DMS53 treated with DMSO at 0.1 percent for 48 hours (cell line): ENCODE measurements around the gene RNASEH2C.
"Not testable (repeated sequence)": the region's sequence is repeated elsewhere in the genome, so short reads cannot be mapped to it uniquely, and the experiment has no call there.

Experiments used
- DNase-seq: peaks from one replicate; lab custom pipeline; 2025; ENCODE audit not compliant: unreplicated experiment; lab: John Stamatoyannopoulos, UW

The RNASEH2C gene

DNA sequence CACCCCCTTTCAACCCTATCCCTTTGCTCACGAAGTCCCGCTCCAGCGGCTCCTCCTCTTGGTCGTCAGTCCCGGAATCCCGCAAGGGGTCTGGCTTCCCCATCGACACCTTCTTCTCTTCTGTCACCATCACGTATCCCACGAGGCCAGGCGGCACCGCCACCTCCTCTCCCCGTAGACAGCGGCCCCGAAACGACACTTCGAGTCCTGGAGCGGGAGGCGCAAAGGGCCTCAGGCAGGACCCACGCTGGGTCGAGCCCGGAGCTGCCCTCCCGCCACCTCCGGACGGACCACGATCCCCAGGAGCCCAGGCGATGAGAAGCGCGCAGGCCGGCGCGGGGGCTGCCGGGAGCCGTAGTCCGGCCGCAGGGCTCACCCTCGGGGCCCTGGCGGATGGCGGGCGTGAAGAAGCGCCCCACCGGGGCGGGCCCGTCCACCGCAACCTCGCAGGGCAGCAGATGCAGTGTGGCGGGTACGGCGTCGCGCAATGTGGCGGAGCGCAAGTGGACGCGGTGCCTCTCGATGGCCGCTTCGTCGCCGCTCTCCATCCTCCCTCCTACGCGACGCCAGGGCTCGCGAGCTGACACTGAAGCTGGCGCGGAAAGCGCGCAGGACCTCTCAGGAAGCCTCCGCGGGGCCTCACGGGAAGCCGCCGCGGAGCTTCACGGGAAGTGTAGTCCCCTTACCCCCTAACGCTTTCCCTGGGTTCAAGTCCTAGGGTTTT, at the start of gene RNASEH2C:
RNASEH2C (minus strand) TSS at position 588 of the 724 bp plus-strand sequence; CDS start at position 548, 40 bp downstream.
- DNase-seq, result peak; percentile 82

- not testable (repeated sequence) for DNase-seq
Measured at GRCh38 chr11:65767806-65768205, 47.2 kb upstream of the RNASEH2C start.

DNA sequence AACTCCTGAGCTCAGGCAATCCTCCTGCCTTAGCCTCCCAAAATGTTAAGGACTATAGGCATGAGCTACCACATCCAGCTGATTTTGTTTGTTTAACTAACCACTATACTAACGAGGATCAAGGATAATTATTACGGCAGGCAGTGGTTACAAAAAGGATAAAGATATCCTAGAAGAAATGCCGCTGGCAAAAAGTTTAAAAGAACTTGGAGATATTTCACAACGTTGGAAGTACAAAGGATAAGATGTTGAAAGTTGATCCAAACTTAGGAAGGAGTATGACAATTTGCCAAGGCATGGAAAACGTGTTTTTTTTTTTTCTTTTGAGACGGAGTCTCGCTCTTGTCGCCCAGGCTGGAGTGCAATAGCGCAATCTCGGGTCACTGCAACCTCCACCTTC, 46.8 kb upstream of the RNASEH2C start:
- no peak for DNase-seq

DNA sequence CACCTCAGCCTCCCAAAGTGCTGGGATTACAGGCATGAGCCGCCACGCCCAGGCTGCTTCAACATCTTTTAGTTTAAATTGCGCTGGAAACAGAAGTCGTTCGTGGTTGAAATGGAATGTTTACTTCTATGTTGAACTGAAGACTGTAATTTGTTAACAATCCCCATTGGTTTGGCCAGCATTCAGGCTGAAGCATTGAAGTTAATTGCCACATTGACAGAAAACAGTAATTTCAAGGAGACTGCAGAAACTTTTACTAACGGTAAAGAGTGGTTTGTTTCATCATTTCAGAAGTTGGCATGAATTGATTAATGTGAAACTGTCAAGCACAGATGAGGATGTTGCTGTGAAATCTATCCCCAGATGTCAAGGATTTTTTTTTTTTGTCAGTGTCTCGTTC, 45.9 kb upstream of the RNASEH2C start:
- DNase-seq, result no peak

GRCh38 chr11:65764434-65764833, 43.8 kb upstream of the RNASEH2C start:
- DNase-seq, result peak; percentile 56

DNA sequence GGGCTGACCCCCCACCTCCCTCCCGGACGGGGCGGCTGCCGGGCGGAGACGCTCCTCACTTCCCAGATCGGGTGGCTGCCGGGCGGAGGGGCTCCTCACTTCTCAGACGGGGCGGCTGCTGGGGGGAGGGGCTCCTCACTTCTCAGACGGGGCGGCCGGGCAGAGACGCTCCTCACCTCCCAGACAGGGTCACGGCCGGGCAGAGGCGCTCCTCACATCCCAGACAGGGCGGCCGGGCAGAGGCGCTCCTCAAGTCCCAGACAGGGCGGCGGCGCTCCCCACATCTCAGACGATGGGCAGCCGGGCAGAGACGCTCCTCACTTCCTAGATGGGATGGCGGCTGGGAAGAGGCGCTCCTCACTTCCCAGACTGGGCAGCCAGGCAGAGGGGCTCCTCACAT, 42.2 kb upstream of the RNASEH2C start:
- not testable (repeated sequence) for DNase-seq

DNA sequence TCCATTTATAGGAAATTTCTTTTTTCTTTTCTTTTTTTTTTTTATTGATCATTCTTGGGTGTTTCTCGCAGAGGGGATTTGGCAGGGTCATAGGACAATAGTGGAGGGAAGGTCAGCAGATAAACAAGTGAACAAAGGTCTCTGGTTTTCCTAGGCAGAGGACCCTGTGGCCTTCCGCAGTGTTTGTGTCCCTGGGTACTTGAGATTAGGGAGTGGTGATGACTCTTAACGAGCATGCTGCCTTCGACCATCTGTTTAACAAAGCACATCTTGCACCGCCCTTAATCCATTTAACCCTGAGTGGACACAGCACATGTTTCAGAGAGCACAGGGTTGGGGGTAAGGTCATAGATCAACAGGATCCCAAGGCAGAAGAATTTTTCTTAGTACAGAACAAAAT, 41.6 kb upstream of the RNASEH2C start:
- not testable (repeated sequence) for DNase-seq

- DNase-seq, result peak; percentile 41
Measured at GRCh38 chr11:65745049-65745448, 24.5 kb upstream of the RNASEH2C start.

- DNase-seq, result no peak
Measured at GRCh38 chr11:65744699-65745042, 24.1 kb upstream of the RNASEH2C start.

DNA sequence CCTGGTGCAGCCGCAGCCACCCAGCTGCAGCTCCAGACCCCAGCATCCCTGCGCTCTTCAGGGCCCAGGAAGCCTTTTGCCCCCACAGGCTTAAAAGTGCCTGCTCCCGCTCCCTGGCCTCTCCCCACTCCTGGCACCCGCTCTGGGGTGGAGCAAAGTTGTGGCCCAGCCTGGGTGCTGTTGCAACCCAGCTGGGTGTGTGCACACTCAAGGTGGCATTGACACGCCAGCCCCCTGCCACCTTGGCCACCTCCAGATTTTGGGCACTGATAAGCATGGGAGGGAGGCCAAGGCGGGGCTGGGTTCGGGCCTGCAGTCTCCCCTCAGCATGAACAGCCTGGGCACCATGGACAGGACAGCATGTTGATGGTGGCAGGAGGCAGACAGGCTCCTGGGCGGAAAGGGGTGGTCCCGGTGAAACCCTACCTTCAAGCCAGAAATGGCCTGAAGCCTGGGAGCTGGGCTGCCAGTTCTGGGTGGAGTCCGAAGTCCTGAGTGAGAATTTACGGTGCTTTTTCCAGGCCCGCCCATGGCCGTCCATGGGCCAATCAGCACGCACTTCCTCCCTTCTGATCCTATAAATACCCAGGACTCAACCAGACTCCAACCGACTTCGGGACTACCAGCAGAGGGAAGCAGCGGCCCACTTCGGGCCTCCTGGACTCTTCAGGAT, 23.6 kb upstream of the RNASEH2C start:
- peak; percentile 79 for DNase-seq

GRCh38 chr11:65743681-65744025, 23.1 kb upstream of the RNASEH2C start:
- DNase-seq, result no peak

GRCh38 chr11:65742353-65742752, 21.8 kb upstream of the RNASEH2C start:
- DNase-seq, result no peak

GRCh38 chr11:65741185-65741584, 20.6 kb upstream of the RNASEH2C start:
- DNase-seq, result no peak

GRCh38 chr11:65739022-65739421, 18.4 kb upstream of the RNASEH2C start:
- DNase-seq, result no peak

- no peak for DNase-seq
Measured at GRCh38 chr11:65736810-65737209, 16.2 kb upstream of the RNASEH2C start.

DNA sequence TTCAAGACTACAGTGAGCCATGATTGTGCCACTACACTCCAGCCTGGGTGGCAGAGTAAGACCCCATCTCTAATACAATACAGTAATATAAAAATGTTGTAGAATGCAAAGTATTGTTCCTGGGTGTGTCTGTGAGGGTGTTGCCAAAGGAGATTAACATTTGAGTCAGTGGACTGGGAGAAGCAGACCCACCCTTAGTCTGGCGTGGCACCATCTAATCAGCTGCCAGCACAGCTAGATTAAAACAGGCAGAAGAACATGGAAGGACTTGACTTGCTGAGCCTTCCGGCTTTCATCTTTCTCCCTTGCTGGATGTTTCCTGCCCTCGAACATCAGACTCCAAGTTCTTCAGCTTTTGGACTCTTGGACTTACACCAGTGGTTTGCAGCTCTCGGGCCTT, 14.5 kb upstream of the RNASEH2C start:
- DNase-seq, result not testable (repeated sequence)

DNA sequence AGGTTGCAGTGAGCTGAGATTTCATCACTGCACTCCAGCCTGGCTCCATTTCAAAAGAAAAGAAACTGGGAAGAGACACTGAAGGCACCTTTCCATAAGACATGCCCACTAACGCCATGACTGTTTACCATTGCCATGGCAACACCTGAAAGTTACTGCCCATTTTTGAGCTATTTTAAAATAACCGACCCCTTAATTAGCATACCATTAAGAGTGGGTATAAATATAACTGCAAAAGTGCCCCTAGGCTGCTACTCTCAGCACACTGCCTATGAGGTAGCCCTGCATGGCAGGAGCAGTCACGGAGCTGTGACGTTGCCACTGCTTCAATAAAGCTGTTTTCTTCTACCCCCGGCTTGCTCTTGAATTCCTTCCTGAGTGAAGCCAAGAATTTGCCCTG, 9.9 kb upstream of the RNASEH2C start:
- no peak for DNase-seq

DNA sequence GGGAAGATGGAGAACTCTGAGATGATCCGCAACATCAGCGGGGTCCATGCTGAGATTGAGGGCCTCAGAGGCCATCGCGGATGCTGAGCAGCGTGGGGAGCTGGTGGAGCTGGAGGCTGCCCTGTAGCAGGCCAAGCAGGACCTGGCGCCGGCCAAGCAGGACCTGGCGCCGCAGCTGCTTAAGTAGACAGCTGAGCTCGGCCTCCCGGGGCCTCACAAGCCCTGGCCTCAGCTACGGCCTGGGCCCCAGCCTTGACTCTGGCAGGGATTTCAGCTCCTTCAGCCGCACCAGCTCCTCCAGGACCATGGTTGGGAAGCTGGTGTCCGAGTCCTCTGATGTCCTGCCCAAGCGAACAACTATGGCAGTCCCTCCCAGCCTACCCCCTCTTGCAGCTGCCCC, 7.3 kb upstream of the RNASEH2C start:
- no peak for DNase-seq

- no peak for DNase-seq
Measured at GRCh38 chr11:65726660-65727059, 6.1 kb upstream of the RNASEH2C start.

- DNase-seq, result no peak
Measured at GRCh38 chr11:65722261-65722660, 1.7 kb upstream of the RNASEH2C start.

DNA sequence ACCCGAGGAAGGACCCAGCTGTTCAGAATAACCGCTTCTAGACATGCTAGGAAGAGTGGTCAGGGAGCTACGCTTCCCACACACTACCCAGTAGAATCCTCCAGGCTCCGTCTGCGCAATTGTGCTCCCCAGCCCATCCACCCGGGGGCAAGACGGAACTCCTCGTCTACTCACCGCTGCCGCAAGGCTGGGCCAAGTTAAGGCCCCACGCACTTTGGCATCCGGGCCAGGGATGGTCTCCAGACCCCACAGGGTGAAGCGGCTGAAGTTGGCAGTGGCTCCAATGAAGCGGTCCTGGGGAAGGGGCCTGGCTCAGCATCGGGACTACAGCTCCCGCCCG, 757 bp downstream of the RNASEH2C start:
- DNase-seq, result no peak

- no peak for DNase-seq
Measured at GRCh38 chr11:65718964-65719492, 1.6 kb downstream of the RNASEH2C start.

GRCh38 chr11:65718531-65718930, 2.1 kb downstream of the RNASEH2C start:
- no peak for DNase-seq
